Activated naive CD8-positive, alpha-beta T cell treated with anti-CD3 and anti-CD28 coated beads, Interleukin-2, amount 50 U/mL, for 24 hours (primary cell): Measurements from ENCODE around the gene TH.
"Not testable (repeated sequence)": the region's sequence is repeated elsewhere in the genome, so short reads cannot be mapped to it uniquely, and the experiment has no call there.

Experiments used
- ATAC-seq: fragments of 150-1000 bp; cut with Tn5 transposase; one replicate; pipeline ENCODE4 v1.10.0; 2021
- DNase-seq: peaks from one replicate; pipeline ENCODE4 v3.0.0; 2021
- H3K27ac Mint-ChIP-seq: one replicate; pipeline ENCODE4 v1.8.0; 2021; ENCODE audit warnings: mild to moderate bottlenecking, mixed read lengths
- H3K27me3 Mint-ChIP-seq: one replicate; pipeline ENCODE4 v1.8.0; 2021; ENCODE audit warnings: mixed read lengths
- H3K36me3 Mint-ChIP-seq: one replicate; pipeline ENCODE4 v1.8.0; 2021; ENCODE audit warnings: low read depth, mixed read lengths
- H3K4me1 Mint-ChIP-seq: one replicate; pipeline ENCODE4 v1.8.0; 2021; ENCODE audit warnings: mixed read lengths
- H3K4me3 Mint-ChIP-seq: one replicate; pipeline ENCODE4 v1.8.0; 2021; ENCODE audit warnings: mild to moderate bottlenecking, moderate library complexity, mixed read lengths
- H3K9me3 Mint-ChIP-seq: one replicate; pipeline ENCODE4 v1.8.0; 2021; ENCODE audit warnings: mixed read lengths

The TH gene

GRCh38 chr11:2193888-2194595 lies 22.4 kb upstream of the TH start:
- H3K27ac Mint-ChIP-seq, H3K36me3 Mint-ChIP-seq, H3K4me1 Mint-ChIP-seq, DNase-seq, H3K9me3 Mint-ChIP-seq, ATAC-seq, H3K4me3 Mint-ChIP-seq: not testable (repeated sequence)
- peaks cover 17% of the 10 kb centered on the region for H3K27me3 Mint-ChIP-seq

GRCh38 chr11:2193099-2193887 lies 21.7 kb upstream of the TH start:
- Mint-ChIP-seq H3K9me3 (no peaks in the 10 kb centered on the region), H3K27ac (no peak overlapping the region), H3K36me3 (no peaks in the 10 kb centered on the region), H3K4me3 (no peak overlapping the region), H3K27me3 (peaks cover 19% of the 10 kb centered on the region), H3K4me1 (peaks cover 3% of the 10 kb centered on the region)
- DNase-seq = no peak
- ATAC-seq = no peak

- H3K27me3 Mint-ChIP-seq = peaks cover 19% of the 10 kb centered on the region
- no peaks in the 10 kb centered on the region for H3K9me3 Mint-ChIP-seq
- peaks cover 3% of the 10 kb centered on the region for H3K4me1 Mint-ChIP-seq
- DNase-seq (no peak), ATAC-seq (no peak)
- no peak overlapping the region for H3K4me3 Mint-ChIP-seq
- no peaks in the 10 kb centered on the region for H3K36me3 Mint-ChIP-seq
- H3K27ac Mint-ChIP-seq = no peak overlapping the region
Observed at GRCh38 chr11:2192435-2192834, 20.8 kb upstream of the TH start.

GRCh38 chr11:2191883-2192282 lies 20.3 kb upstream of the TH start:
- H3K36me3 Mint-ChIP-seq = no peaks in the 10 kb centered on the region
- H3K4me3 Mint-ChIP-seq = no peak overlapping the region
- DNase-seq = no peak
- no peaks in the 10 kb centered on the region for H3K9me3 Mint-ChIP-seq
- H3K4me1 Mint-ChIP-seq = peaks cover 1% of the 10 kb centered on the region
- no peak overlapping the region for H3K27ac Mint-ChIP-seq
- peaks cover 16% of the 10 kb centered on the region for H3K27me3 Mint-ChIP-seq
- ATAC-seq = no peak

GRCh38 chr11:2190657-2191471 lies 19.2 kb upstream of the TH start:
- Mint-ChIP-seq H3K4me3 (no peak overlapping the region), H3K27ac (no peak overlapping the region), H3K9me3 (no peaks in the 10 kb centered on the region), H3K36me3 (no peaks in the 10 kb centered on the region), H3K27me3 (peaks cover 7% of the 10 kb centered on the region), H3K4me1 (no peaks in the 10 kb centered on the region)
- no peak for ATAC-seq
- DNase-seq = no peak

GRCh38 chr11:2189938-2190656 lies 18.5 kb upstream of the TH start:
- H3K36me3 Mint-ChIP-seq = no peaks in the 10 kb centered on the region
- no peak overlapping the region for H3K27ac Mint-ChIP-seq
- H3K4me3 Mint-ChIP-seq = no peak overlapping the region
- H3K9me3 Mint-ChIP-seq = no peaks in the 10 kb centered on the region
- ATAC-seq (no peak), DNase-seq (no peak)
- H3K4me1 Mint-ChIP-seq = no peaks in the 10 kb centered on the region
- peaks cover 9% of the 10 kb centered on the region for H3K27me3 Mint-ChIP-seq

GRCh38 chr11:2188745-2189144 lies 17.1 kb upstream of the TH start:
- Mint-ChIP-seq H3K4me1 (no peaks in the 10 kb centered on the region), H3K27me3 (peaks cover 14% of the 10 kb centered on the region), H3K9me3 (no peaks in the 10 kb centered on the region), H3K27ac (no peak overlapping the region), H3K36me3 (no peaks in the 10 kb centered on the region), H3K4me3 (no peak overlapping the region)
- DNase-seq (no peak), ATAC-seq (no peak)

- no peak overlapping the region for H3K27ac Mint-ChIP-seq
- H3K4me3 Mint-ChIP-seq = no peak overlapping the region
- no peak for ATAC-seq
- DNase-seq = no peak
- H3K4me1 Mint-ChIP-seq = no peaks in the 10 kb centered on the region
- H3K27me3 Mint-ChIP-seq = peaks cover 14% of the 10 kb centered on the region
- H3K9me3 Mint-ChIP-seq = no peaks in the 10 kb centered on the region
- H3K36me3 Mint-ChIP-seq = no peaks in the 10 kb centered on the region
Observed at GRCh38 chr11:2187280-2187707, 15.7 kb upstream of the TH start.

GRCh38 chr11:2186669-2187279 lies 15.2 kb upstream of the TH start:
- Mint-ChIP-seq H3K4me3 (no peak overlapping the region), H3K4me1 (no peaks in the 10 kb centered on the region), H3K9me3 (no peaks in the 10 kb centered on the region), H3K27ac (no peak overlapping the region), H3K36me3 (no peaks in the 10 kb centered on the region), H3K27me3 (peaks cover 14% of the 10 kb centered on the region)
- ATAC-seq = peak; percentile 75
- peak; percentile 57 for DNase-seq

GRCh38 chr11:2185324-2186085 lies 13.9 kb upstream of the TH start:
- ATAC-seq = no peak
- Mint-ChIP-seq H3K27me3 (peaks cover 14% of the 10 kb centered on the region), H3K4me3 (no peak overlapping the region), H3K4me1 (no peaks in the 10 kb centered on the region), H3K9me3 (no peaks in the 10 kb centered on the region), H3K36me3 (no peaks in the 10 kb centered on the region), H3K27ac (no peak overlapping the region)
- DNase-seq = no peak

GRCh38 chr11:2182692-2183474 lies 11.3 kb upstream of the TH start:
- H3K36me3 Mint-ChIP-seq = no peaks in the 10 kb centered on the region
- H3K9me3 Mint-ChIP-seq = no peaks in the 10 kb centered on the region
- DNase-seq = no peak
- no peak overlapping the region for H3K27ac Mint-ChIP-seq
- no peak overlapping the region for H3K4me3 Mint-ChIP-seq
- no peaks in the 10 kb centered on the region for H3K4me1 Mint-ChIP-seq
- ATAC-seq = no peak
- peaks cover 8% of the 10 kb centered on the region for H3K27me3 Mint-ChIP-seq

- DNase-seq (no peak), ATAC-seq (no peak)
- no peak overlapping the region for H3K27ac Mint-ChIP-seq
- H3K36me3 Mint-ChIP-seq = no peaks in the 10 kb centered on the region
- no peaks in the 10 kb centered on the region for H3K4me1 Mint-ChIP-seq
- no peak overlapping the region for H3K4me3 Mint-ChIP-seq
- H3K27me3 Mint-ChIP-seq = peaks cover 8% of the 10 kb centered on the region
- H3K9me3 Mint-ChIP-seq = no peaks in the 10 kb centered on the region
Observed at GRCh38 chr11:2182075-2182474, 10.5 kb upstream of the TH start.
